ENCODE data around the gene PIK3R3.

DNA sequence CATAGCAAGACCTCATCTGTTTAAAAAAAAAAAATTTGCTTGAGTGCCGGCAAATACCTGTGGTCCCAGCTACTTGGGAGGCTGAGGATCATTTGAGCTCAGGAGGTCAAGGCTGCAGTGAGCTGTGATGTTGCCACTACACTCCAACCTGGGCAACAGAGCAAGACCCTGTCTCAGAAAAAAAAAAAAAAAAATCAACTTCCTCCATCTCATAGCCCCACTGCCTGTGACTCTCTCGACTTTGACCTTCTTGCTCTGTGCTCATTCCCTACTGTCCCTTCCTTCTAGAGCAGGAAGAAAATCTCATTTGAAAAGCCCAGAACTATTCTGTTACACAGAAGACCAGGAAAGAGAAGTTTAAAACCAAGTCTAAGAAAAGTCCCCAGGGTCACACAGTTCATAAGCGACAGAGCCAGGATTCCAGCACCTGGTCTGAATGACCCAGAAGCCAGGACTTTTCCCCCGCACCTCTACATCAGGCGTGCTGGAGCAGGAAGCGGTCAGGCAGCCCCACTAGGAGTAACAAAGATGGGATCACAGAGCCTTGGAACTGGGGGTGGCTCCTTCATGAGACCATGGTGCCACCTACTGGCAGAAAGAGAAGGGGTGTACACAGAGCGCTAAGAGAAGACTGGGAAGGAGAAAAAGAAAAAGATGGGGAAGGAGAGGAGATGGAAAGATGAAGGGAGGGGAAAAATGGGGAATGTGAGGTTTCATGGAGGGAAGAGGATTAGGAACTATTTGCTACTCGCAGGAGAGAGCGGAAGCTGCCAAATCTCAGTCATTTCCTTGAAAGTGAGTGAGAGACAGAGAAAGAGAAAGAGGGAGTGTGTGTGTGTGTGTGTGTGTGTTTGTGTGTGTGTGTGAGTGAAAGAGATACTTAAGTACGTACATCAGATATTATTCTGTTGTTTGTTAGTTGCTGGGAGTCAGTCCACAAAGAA is 47.0 kb upstream of the PIK3R3 start:
- TF ChIP-seq EZH2phosphoT487 (IDR thresholded peaks at IDR 0.05; ENCODE audit: insufficient read depth, low read depth), result no peak
- TF ChIP-seq EZH2 (IDR thresholded peaks at IDR 0.05; ENCODE audit: insufficient read depth, poor library complexity, severe bottlenecking), result no peak

All from GM23248 (cell line).